GM23338 (cell line): ENCODE data around the gene INO80C.

Experiments
- CTCF ChIP-seq, 2 experiments: fragments of 200-600 bp in 1 of 2; sonication (generic) in 1 of 2; conservative IDR thresholded peaks; 2 replicates each; pipeline versions ENCODE4 v1.5.1 to v1.6.1; 2016 to 2017; ENCODE audit warnings: antibody characterized with exemption in 2 of 2, low read depth in 2 of 2, mild to moderate bottlenecking in 2 of 2, moderate library complexity in 1 of 2
- ETS1 ChIP-seq: IDR thresholded peaks from 2 replicates; pipeline ENCODE4 v1.6.1; 2016; ENCODE audit warnings: antibody characterized with exemption
- EZH2 ChIP-seq: fragments of 200-600 bp; sonication (generic); IDR thresholded peaks from one replicate; pipeline ENCODE4 v1.8.0; 2017; ENCODE audit warnings: antibody characterized with exemption, mild to moderate bottlenecking, low read depth; ENCODE audit not compliant: unreplicated experiment
- EZH2phosphoT487 ChIP-seq: fragments of 200-600 bp; sonication (generic); IDR thresholded peaks from one replicate; pipeline ENCODE4 v1.8.1; 2018; ENCODE audit warnings: antibody characterized with exemption; ENCODE audit not compliant: unreplicated experiment
- JUNB ChIP-seq: IDR thresholded peaks from one replicate; pipeline ENCODE4 v1.6.1; 2016; ENCODE audit warnings: antibody characterized with exemption; ENCODE audit not compliant: unreplicated experiment
- NANOG ChIP-seq: IDR thresholded peaks from 2 replicates; pipeline ENCODE4 v1.6.1; 2016; ENCODE audit warnings: antibody characterized with exemption, borderline replicate concordance
- POLR2AphosphoS5 ChIP-seq: IDR thresholded peaks from 2 replicates; pipeline ENCODE4 v1.6.1; 2016; ENCODE audit warnings: antibody characterized with exemption, low read depth
- ZNF114 ChIP-seq: fragments of 250-450 bp; sonication (Bioruptor Pico); IDR thresholded peaks from 2 replicates; pipeline ENCODE4 v1.5.0; 2020; ENCODE audit warnings: mild to moderate bottlenecking, moderate library complexity
- TF ChIP-seq, protein P1 (sequence below): IDR thresholded peaks from one replicate; pipeline ENCODE4 v1.6.1; 2018; ENCODE audit warnings: antibody characterized with exemption; ENCODE audit not compliant: unreplicated experiment

GRCh38 chr18:35515460-35516130, 17.8 kb upstream of the INO80C start:
- no peak for TF ChIP-seq CTCF (conservative IDR thresholded peaks at IDR 0.05; ENCODE audit: low read depth in 2 of 2)
- no peak for TF ChIP-seq EZH2phosphoT487
- no peak for TF ChIP-seq EZH2
- no peak for TF ChIP-seq POLR2AphosphoS5
- TF ChIP-seq JUNB, result no peak
- no peak for TF ChIP-seq ZNF114 (CRISPR knock-in tag)
- TF ChIP-seq, protein P1, sequence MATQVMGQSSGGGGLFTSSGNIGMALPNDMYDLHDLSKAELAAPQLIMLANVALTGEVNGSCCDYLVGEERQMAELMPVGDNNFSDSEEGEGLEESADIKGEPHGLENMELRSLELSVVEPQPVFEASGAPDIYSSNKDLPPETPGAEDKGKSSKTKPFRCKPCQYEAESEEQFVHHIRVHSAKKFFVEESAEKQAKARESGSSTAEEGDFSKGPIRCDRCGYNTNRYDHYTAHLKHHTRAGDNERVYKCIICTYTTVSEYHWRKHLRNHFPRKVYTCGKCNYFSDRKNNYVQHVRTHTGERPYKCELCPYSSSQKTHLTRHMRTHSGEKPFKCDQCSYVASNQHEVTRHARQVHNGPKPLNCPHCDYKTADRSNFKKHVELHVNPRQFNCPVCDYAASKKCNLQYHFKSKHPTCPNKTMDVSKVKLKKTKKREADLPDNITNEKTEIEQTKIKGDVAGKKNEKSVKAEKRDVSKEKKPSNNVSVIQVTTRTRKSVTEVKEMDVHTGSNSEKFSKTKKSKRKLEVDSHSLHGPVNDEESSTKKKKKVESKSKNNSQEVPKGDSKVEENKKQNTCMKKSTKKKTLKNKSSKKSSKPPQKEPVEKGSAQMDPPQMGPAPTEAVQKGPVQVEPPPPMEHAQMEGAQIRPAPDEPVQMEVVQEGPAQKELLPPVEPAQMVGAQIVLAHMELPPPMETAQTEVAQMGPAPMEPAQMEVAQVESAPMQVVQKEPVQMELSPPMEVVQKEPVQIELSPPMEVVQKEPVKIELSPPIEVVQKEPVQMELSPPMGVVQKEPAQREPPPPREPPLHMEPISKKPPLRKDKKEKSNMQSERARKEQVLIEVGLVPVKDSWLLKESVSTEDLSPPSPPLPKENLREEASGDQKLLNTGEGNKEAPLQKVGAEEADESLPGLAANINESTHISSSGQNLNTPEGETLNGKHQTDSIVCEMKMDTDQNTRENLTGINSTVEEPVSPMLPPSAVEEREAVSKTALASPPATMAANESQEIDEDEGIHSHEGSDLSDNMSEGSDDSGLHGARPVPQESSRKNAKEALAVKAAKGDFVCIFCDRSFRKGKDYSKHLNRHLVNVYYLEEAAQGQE, result no peak
- no peak for TF ChIP-seq NANOG
- TF ChIP-seq ETS1, result no peak
